ENCODE data around the gene CGB1.
"Not testable (repeated sequence)": the region's sequence is repeated elsewhere in the genome, so short reads cannot be mapped to it uniquely, and the experiment has no call there.

The CGB1 gene

GRCh38 chr19:49061000-49061399 is 24.3 kb upstream of the CGB1 start:
- Histone ChIP-seq H3K27ac (no peak overlapping the region), H3K4me3 (no peak overlapping the region)

DNA sequence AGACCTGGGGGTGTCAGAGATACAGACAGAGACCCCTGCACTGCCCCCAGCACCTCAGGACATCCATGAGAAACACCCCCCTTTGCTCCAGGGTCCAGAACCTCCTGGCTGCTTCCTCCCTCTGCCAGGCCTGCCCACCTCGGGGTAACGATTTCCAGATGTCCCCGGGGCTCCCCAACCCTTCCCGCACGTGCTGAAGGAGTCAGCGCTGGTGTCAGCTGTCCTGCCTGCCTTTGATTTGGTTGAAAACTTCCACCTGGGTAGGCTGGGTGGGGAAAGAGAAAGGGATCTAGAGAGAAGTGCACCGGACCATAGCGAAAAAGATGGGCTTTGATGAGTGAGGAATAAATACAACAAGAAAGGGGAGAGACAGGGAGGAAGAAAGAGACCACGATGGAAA is 22.4 kb upstream of the CGB1 start:
- no peak overlapping the region for H3K4me3 ChIP-seq
- H3K27ac ChIP-seq = no peak overlapping the region

GRCh38 chr19:49058562-49058961 is 21.9 kb upstream of the CGB1 start:
- H3K4me3 ChIP-seq = no peak overlapping the region

DNA sequence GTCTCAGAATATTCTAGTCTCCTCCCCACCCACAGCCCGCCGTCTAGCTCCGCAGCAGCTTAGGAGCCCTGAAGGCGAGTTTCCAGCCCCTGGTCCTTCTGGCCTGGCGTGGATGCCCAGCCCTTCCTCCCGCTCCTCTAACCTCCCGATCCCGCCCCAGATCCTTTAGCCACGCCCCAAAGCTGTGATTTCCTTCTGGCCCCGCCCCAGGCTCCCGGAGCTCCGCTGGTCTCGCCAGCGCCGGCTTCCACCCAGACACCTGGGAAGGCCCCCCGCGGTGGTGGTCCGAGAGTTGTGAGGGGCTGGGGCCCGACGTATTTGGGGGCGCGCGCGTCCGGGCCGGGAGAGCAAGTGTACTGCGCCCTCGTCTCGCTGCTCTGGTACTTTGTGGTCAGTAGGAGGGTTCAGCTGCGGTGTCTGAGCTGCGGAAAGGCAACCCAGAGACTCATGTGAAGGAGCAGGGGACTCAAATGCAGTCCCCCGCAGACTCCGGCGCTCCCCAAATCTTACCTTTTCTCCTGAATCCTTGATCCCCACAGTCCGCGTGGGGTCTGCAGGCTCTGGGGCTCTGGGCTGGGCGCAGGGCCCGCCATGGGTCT is 21.0 kb upstream of the CGB1 start, which contains the start of gene CGB7:
TSS of gene CGB7 (minus strand) at position 114 of the 599 bp plus-strand sequence. CDS start 2,374 bp downstream, outside the sequence.
- peak within 1 kb of the TSS in 2 of 21 experiments; percentile 35 to 53 for H3K27ac ChIP-seq
- peak within 1 kb of the TSS; percentile 32 to 50 (median 37) for H3K4me3 ChIP-seq

More at GRCh38 chr19:49058562-49058961, 21.9 kb upstream of the CGB1 start:
- no peak overlapping the region for H3K27ac ChIP-seq

DNA sequence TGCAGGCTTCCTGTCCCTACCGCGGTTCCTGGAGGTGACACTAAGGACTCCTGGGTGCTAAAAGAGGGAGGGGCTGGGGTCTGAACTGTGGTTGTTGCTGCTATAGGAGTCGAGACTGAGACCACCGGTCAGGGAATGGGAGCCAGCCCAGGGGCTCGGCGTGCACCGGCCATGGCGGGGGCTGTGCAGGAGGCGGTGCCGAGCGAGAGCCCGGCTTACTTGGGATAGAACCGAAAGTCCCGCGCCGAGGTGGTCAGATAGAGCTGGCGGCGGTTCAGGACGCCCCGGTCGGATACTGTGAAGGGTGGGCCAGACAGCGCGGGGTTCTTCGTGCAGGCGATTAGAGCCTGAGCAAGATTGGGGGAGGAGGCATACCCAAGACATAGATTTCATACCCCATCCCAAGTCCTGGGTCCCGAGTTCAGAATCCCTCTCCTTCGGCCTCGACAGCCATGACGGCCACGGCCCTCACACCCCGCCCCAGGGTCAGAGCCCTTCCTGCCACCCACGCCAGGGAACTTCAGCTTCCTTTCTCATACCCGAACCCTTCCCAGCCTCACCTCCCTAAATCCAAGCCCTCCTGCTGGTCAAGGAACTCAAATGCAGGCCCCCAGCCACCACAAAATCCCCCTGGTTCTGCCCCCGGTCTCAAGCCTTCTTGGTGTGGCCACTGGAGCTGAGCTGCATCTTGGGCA is 20.4 kb upstream of the CGB1 start:
- Histone ChIP-seq H3K27ac (peak overlapping the region in 2 of 21 experiments; percentile 35 to 53), H3K4me3 (peak overlapping the region; percentile 32 to 50 (median 37))

DNA sequence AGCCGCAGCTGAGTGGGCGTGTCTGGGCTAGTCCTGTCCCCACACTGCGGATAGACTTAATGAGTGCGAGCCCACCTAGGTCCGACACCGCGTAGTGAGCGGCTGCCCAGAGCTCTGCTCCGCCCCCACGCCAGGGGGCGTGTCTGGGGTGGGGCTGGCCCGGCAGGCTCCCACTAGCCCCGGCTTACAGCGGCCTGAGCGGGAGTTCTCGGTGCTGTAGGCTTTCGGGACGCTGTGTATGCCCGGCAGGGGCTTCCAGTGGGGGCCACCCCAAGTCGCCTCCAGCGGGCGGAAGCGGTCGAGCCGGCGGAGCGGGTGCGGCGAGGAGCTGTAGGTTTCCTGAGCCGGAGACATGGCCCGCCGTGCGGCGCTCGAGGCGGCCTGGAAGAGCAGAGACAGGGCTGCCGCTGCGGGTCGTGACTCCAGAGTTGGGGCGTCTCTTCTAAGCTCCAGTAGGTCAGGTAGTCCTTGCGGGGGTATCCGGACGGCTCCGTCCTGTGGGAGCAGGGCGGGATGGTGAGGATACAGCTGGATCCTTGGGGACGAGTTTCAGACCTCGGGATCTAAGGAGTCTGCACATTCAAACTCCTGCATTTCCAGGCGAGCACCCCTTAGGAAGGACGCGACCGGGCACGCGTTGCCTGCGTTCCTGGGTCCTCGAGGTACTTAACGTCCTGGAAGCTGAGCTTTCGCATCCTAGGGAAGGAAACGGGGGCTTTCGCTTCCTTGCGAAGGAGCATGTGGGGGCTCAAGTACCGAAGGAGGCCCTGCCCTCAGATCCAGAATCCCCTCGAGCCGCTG is 19.6 kb upstream of the CGB1 start:
- H3K4me3 ChIP-seq = peak overlapping the region; percentile 32 to 50 (median 37)

GRCh38 chr19:49050376-49051033 is 13.8 kb upstream of the CGB1 start:
- H3K27ac ChIP-seq, H3K4me3 ChIP-seq: not testable (repeated sequence)

More for the DNA sequence above, 19.6 kb upstream of the CGB1 start:
- peak overlapping the region in 2 of 21 experiments; percentile 35 to 53 for H3K27ac ChIP-seq

- H3K27ac ChIP-seq, H3K4me3 ChIP-seq: not testable (repeated sequence)
These were observed 13.1 kb upstream of the CGB1 start for GRCh38 chr19:49049834-49050233.

DNA sequence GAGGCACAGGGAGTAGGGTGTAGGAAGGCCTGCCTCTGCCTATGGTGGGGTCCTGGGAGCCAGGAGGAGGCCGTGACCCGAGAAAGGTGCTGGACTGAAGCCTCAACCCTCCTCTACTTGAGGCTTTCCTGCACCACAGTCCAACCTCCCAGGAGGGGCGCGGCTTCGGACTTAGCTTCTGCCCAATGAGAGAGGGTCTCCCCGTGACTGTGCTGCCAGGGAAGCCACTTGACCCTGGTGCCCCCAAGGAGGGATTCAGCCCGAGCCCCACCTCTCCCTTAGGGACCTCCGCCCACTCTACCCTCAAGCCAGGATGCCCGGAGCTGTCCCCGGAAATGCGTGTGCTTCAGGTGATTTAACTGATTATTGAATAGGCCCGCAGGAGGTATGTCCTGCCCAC is 12.3 kb upstream of the CGB1 start, which contains the start of gene CGB8:
TSS of gene CGB8 (minus strand) at position 101 of the 400 bp plus-strand sequence. CDS start 372 bp downstream, outside the sequence.
- not testable (repeated sequence) for H3K27ac ChIP-seq, H3K4me3 ChIP-seq

GRCh38 chr19:49043548-49043947 is 6.9 kb upstream of the CGB1 start, which contains the start of gene CGB5:
CGB5 (plus strand) TSS chr19:49043848; CDS start chr19:49044210, 362 bp downstream.
- H3K27ac ChIP-seq, H3K4me3 ChIP-seq: not testable (repeated sequence)

DNA sequence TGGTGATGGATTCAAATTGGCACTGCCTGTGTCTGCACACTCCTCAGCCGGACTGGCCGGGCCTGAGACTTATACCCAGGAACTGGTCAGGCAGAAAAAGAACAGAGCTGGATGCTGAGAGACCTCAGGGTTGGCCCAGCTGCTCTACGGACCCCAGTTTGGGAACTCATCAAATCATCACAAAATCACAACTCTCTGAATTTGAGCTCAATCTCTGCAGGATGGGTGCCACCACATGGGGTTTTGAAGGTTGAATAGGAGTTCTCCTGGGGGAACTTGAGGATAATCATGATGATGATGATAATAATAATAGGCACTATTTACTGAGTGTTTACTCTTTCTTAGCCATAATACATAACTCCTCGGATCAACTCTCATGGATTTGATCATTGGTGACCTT is 6.0 kb upstream of the CGB1 start:
- not testable (repeated sequence) for H3K4me3 ChIP-seq, H3K27ac ChIP-seq

- no peak overlapping the region for H3K27ac ChIP-seq
- H3K4me3 ChIP-seq = no peak overlapping the region
These were observed 5.5 kb upstream of the CGB1 start for GRCh38 chr19:49042177-49042576.

DNA sequence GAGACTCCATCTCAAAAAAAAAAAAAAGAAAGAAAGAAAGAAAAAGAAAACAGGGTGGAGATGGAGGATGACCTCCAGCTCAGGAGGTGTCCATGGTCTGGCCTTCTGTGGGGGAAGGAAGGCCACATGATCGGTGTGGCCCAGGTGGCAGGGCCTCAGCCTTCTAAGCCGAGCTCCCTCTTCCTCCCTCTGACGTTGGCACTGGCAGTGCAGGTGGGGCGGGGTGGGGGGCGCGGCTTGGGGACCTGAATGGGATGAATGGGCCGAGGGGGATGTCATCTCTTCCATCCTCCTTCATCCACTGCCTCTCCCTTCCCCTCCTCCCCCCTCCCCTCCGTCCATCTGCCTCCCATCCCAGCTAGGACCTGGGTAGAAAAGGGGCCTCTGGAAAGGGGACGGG is 3.0 kb upstream of the CGB1 start:
- H3K4me3 ChIP-seq, H3K27ac ChIP-seq: not testable (repeated sequence)

DNA sequence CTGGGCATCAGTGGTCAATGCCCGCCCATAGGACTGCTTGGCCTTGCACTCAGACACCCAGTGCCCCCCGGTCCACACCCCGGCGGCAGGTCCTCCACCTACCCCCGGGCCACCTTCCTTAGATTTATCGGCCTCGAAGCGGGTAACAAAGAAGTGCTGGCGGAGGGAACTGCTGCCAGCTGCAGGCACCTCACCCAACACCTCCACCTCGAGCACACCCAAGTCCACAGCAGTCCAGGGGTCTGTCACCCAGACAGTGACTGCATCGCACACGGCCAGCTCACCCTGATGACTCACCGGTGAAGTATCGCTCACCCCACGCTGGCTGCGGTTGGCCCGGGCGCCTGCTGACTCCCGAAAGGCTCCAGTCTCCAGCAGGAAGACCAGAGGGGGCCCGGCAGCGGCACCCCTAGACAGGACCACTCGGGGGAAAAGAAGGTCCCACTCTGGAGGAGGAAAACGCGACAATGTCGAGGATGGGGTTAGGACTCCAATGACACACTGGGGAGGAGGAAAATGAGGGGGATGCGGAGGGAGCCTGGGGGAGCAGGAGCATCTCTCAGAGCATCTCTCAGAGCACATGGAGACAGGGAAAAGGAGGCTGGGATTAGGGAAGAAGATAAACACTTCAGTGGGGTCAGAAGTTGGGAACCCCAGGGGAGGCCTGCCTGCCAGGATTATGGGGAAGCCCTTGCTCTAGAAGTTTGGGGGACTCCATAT is 2.0 kb upstream of the CGB1 start:
- H3K4me3 ChIP-seq, H3K27ac ChIP-seq: not testable (repeated sequence)

DNA sequence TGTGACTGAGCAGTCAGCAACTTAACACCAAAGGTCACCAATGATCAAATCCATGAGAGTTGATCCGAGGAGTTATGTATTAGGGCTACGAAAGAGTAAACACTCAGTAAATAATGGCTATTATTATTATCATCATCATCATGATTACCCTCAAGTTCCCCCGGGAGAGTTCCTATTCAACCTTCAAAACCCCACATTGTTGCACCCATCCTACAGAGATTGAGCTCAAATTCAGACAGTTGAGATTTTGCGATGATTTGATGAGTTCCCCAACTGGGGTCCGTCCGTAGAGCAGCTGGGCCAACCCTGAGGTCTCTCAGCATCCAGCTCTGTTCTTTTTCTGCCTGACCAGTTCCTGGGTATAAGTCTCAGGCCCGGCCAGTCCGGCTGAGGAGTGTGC is 1.4 kb upstream of the CGB1 start:
- not testable (repeated sequence) for H3K4me3 ChIP-seq, H3K27ac ChIP-seq

GRCh38 chr19:49031642-49032301 is 4.9 kb downstream of the CGB1 start, which contains the start of gene CGB2:
CGB2 (plus strand) TSS chr19:49031890; CDS start chr19:49032096, 206 bp downstream.
- H3K27ac ChIP-seq, H3K4me3 ChIP-seq: not testable (repeated sequence)

DNA sequence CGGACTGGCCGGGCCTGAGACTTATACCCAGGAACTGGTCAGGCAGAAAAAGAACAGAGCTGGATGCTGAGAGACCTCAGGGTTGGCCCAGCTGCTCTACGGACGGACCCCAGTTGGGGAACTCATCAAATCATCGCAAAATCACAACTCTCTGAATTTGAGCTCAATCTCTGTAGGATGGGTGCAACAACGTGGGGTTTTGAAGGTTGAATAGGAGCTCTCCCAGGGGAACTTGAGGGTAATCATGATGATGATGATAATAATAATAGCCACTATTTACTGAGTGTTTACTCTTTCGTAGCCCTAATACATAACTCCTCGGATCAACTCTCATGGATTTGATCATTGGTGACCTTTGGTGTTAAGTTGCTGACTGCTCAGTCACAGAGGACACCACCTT is 6.4 kb downstream of the CGB1 start:
- H3K4me3 ChIP-seq, H3K27ac ChIP-seq: not testable (repeated sequence)

DNA sequence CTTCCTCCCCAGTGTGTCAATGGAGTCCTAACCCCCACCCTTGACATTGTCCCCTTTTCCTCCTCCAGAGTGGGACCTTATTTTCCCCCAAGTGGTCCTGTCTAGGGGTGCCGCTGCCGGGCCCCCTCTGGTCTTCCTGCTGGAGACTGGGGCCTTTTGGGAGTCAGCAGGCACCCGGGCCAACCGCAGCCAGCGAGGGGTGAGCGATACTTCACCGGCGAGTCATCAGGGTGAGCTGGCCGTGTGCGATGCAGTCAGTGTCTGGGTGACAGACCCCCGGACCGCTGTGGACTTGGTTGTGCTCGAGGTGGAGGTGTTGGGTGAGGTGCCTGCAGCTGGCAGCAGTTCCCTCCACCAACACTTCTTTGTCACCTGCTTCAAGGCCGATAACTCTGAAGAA is 6.9 kb downstream of the CGB1 start:
- not testable (repeated sequence) for H3K27ac ChIP-seq, H3K4me3 ChIP-seq

- H3K4me3 ChIP-seq, H3K27ac ChIP-seq: not testable (repeated sequence)
These were observed 8.0 kb downstream of the CGB1 start for GRCh38 chr19:49028686-49029085.

Measured in skin epidermis (tissue), 12 donors.